ENCODE data around the gene NR2E3.

DNA sequence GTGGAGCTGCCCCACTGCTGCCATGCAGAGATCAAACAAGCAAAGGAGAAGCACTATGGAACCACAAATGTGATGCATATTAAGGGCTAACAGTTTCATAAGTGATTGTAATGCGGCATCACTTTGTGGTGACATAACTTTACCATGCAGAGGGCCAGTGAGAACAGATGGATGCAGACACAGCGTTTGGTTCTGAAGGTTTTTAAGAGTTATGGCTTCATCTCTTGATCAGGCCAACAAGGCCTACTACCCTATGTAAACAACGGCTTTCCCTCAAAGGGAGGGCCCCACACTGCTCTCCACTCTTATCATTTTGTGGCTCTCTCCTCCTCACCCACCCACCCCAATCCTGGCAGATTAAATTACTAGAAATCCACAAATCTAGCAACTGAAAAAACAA lies 13.4 kb downstream of the NR2E3 start:
- no peak for TF ChIP-seq REPIN1 (CRISPR knock-in tag; IDR thresholded peaks at IDR 0.05; ENCODE audit: borderline replicate concordance, low read depth)
- no peak for TF ChIP-seq ZNF207 (IDR thresholded peaks at IDR 0.05; ENCODE audit: borderline replicate concordance)
- TF ChIP-seq ZNF768 (CRISPR knock-in tag; IDR thresholded peaks at IDR 0.05), result no peak
- TF ChIP-seq, protein P1, sequence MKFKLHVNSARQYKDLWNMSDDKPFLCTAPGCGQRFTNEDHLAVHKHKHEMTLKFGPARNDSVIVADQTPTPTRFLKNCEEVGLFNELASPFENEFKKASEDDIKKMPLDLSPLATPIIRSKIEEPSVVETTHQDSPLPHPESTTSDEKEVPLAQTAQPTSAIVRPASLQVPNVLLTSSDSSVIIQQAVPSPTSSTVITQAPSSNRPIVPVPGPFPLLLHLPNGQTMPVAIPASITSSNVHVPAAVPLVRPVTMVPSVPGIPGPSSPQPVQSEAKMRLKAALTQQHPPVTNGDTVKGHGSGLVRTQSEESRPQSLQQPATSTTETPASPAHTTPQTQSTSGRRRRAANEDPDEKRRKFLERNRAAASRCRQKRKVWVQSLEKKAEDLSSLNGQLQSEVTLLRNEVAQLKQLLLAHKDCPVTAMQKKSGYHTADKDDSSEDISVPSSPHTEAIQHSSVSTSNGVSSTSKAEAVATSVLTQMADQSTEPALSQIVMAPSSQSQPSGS (CRISPR knock-in tag; IDR thresholded peaks at IDR 0.05), result no peak
- TF ChIP-seq KLF15 (CRISPR knock-in tag; IDR thresholded peaks at IDR 0.05; ENCODE audit: borderline replicate concordance), result no peak

All from HepG2 (cell line).